HG03378 (cell line): ENCODE measurements around the gene KLF2.
A peak's percentile ranks its signal among the peaks of the same experiment; 100 is the strongest.
"Not testable (repeated sequence)": the region's sequence is repeated elsewhere in the genome, so short reads cannot be mapped to it uniquely, and the experiment has no call there.

Source experiments
- ATAC-seq: cut with Tn5 transposase; IDR thresholded peaks from one replicate; pipeline ENCODE4 v1.9.1; 2021; ENCODE audit warnings: mild to moderate bottlenecking, moderate library complexity; ENCODE audit not compliant: unreplicated experiment

KLF2 gene

GRCh38 chr19:16324384-16325160, at the start of gene KLF2:
Gene KLF2 (plus strand): TSS chr19:16324826. CDS start chr19:16324924, 98 bp downstream.
- ATAC-seq: peak; percentile 44

GRCh38 chr19:16280306-16280705, 44.3 kb upstream of the KLF2 start:
- ATAC-seq: no peak

- ATAC-seq: no peak
Observed at GRCh38 chr19:16281743-16282142, 42.9 kb upstream of the KLF2 start.

GRCh38 chr19:16283210-16284061, 41.2 kb upstream of the KLF2 start:
- ATAC-seq: no peak

- no peak for ATAC-seq
Observed at GRCh38 chr19:16284505-16284904, 40.1 kb upstream of the KLF2 start.

GRCh38 chr19:16285079-16285478, 39.5 kb upstream of the KLF2 start:
- ATAC-seq: not testable (repeated sequence)

GRCh38 chr19:16285769-16286498, 38.7 kb upstream of the KLF2 start:
- ATAC-seq: no peak

- no peak for ATAC-seq
Observed at GRCh38 chr19:16288544-16288943, 36.1 kb upstream of the KLF2 start.

- no peak for ATAC-seq
Observed at GRCh38 chr19:16289594-16289993, 35.0 kb upstream of the KLF2 start.

GRCh38 chr19:16290692-16291091, 33.9 kb upstream of the KLF2 start:
- no peak for ATAC-seq

GRCh38 chr19:16293118-16294091, 31.2 kb upstream of the KLF2 start:
- no peak for ATAC-seq

- no peak for ATAC-seq
Observed at GRCh38 chr19:16295057-16295456, 29.6 kb upstream of the KLF2 start.

- no peak for ATAC-seq
Observed at GRCh38 chr19:16296713-16297112, 27.9 kb upstream of the KLF2 start.

GRCh38 chr19:16297575-16298178, 26.9 kb upstream of the KLF2 start:
- no peak for ATAC-seq

- no peak for ATAC-seq
Observed at GRCh38 chr19:16298334-16298733, 26.3 kb upstream of the KLF2 start.

- no peak for ATAC-seq
Observed at GRCh38 chr19:16301999-16302694, 22.5 kb upstream of the KLF2 start.

- no peak for ATAC-seq
Observed at GRCh38 chr19:16303755-16304154, 20.9 kb upstream of the KLF2 start.

GRCh38 chr19:16304511-16304910, 20.1 kb upstream of the KLF2 start:
- not testable (repeated sequence) for ATAC-seq

- not testable (repeated sequence) for ATAC-seq
Observed at GRCh38 chr19:16305060-16305459, 19.6 kb upstream of the KLF2 start.
